Endothelial cell of umbilical vein (primary cell): ENCODE results near the gene AEBP1. TPM values are rescaled to one million over a fixed set of nuclear protein-coding genes. Genes with fewer than 3 reads are reported as not detected.

Experiments used
- Bru-seq: library from RNA; stranded (reverse); fragments of 400-500 nt; gene quantifications from one replicate; lab custom pipeline; 2021; lab: Mats Ljungman, UMichigan
- BruChase-seq, 2 experiments: library from RNA; stranded (reverse); fragments of 400-500 nt; gene quantifications; one replicate each; lab custom pipeline; 2021; lab: Mats Ljungman, UMichigan
- BruUV-seq: library from RNA; stranded (reverse); fragments of 400-500 nt; replicated peaks from 2 replicates; lab custom pipeline; 2021; lab: Mats Ljungman, UMichigan
- CTCF ChIA-PET: fragments of 300-600, 350-600 bp; sonication (Branson Sonifier 250); formaldehyde crosslinking; loops from one replicate; lab custom pipeline; 2021; ENCODE audit warnings: antibody characterized with exemption, inconsistent platforms; lab: Charles Lee
- POLR2A ChIA-PET: fragments of 300-600, 350-600 bp; sonication (Branson Sonifier 250); formaldehyde crosslinking; loops from one replicate; lab custom pipeline; 2021; ENCODE audit warnings: antibody characterized with exemption, inconsistent platforms; lab: Charles Lee
- DNase-seq: peaks from one replicate; pipeline ENCODE4 v3.0.0-alpha.2; 2011; ENCODE audit warnings: low read depth, low spot score
- FAIRE-seq: peaks from 2 replicates; lab custom pipeline; 2011; peaks lifted over from hg19 to GRCh38; lab: Jason Lieb, UNC
- H2AFZ ChIP-seq: 2 replicates; pipeline ENCODE4 v1.6.0; 2012; ENCODE audit warnings: low read depth, low read length, control low read depth, inconsistent platforms
- H3K27ac ChIP-seq: 2 replicates; pipeline ENCODE4 v1.5.1; 2011; ENCODE audit warnings: low read depth, mild to moderate bottlenecking, control low read depth, low read length, moderate library complexity; ENCODE audit not compliant: insufficient read depth
- H3K27me3 ChIP-seq, 2 experiments: 2 replicates each; pipeline versions ENCODE4 v1.6.0 to v1.6.1; 2011; ENCODE audit warnings: low read length in 2 of 2, mixed read lengths in 1 of 2; ENCODE audit not compliant: control insufficient read depth in 2 of 2, insufficient read depth in 2 of 2
- H3K36me3 ChIP-seq, 2 experiments: 2 replicates in 1 of 2; 3 replicates in 1 of 2; pipeline ENCODE4 v1.5.1; 2011; ENCODE audit warnings: low read length in 2 of 2, mild to moderate bottlenecking in 1 of 2, moderate library complexity in 1 of 2; ENCODE audit not compliant: control insufficient read depth in 2 of 2, insufficient read depth in 2 of 2; ENCODE audit errors: extremely low read depth in 1 of 2
- H3K4me1 ChIP-seq: 3 replicates; pipeline ENCODE4 v1.5.1; 2011; ENCODE audit warnings: mild to moderate bottlenecking, low read length; ENCODE audit not compliant: control insufficient read depth, insufficient read depth; ENCODE audit errors: extremely low read depth
- H3K4me2 ChIP-seq: 2 replicates; pipeline ENCODE4 v1.6.1; 2011; ENCODE audit warnings: low read length, control low read depth, mixed read lengths; ENCODE audit not compliant: insufficient read depth
- H3K4me3 ChIP-seq, 3 experiments: fragments of 200-600 bp in 1 of 3; sonication (generic), shearing (Covaris generic) in 1 of 3; replicated peaks in 1 of 3; 2 replicates each; pipeline ENCODE4 v1.5.1; 2011 to 2016; ENCODE audit warnings: control low read depth in 3 of 3, low read length in 3 of 3, mild to moderate bottlenecking in 2 of 3, inconsistent platforms in 1 of 3, low read depth in 1 of 3, moderate library complexity in 1 of 3; ENCODE audit not compliant: insufficient read depth in 1 of 3
- H3K79me2 ChIP-seq: 2 replicates; pipeline ENCODE4 v1.6.0; 2012; ENCODE audit warnings: low read length, inconsistent platforms; ENCODE audit not compliant: control insufficient read depth, insufficient read depth
- H3K9ac ChIP-seq: replicated peaks from 2 replicates; pipeline ENCODE3; 2011; ENCODE audit warnings: low read length, control low read depth; ENCODE audit not compliant: insufficient read depth; ENCODE audit errors: extremely low read depth
- H3K9me1 ChIP-seq: replicated peaks from 3 replicates; pipeline ENCODE4 v1.6.0; 2011; ENCODE audit warnings: mild to moderate bottlenecking, low read length; ENCODE audit not compliant: control insufficient read depth, insufficient read depth; ENCODE audit errors: extremely low read depth
- H3K9me3 ChIP-seq: replicated peaks from 2 replicates; pipeline ENCODE4 v1.5.1; 2012; ENCODE audit warnings: low read length, inconsistent platforms; ENCODE audit not compliant: control insufficient read depth, insufficient read depth
- H4K20me1 ChIP-seq: replicated peaks from 2 replicates; pipeline ENCODE3; 2011; ENCODE audit warnings: mild to moderate bottlenecking, low read length; ENCODE audit not compliant: control insufficient read depth, insufficient read depth; ENCODE audit errors: extremely low read depth
- CTCF ChIP-seq, 2 donors: IDR thresholded peaks; 1 replicate in 1 of 2; 2 replicates in 1 of 2; pipeline ENCODE4 v1.5.1; 2011; ENCODE audit warnings: low read length in 2 of 2, mild to moderate bottlenecking in 2 of 2, moderate library complexity in 2 of 2, control low read depth in 1 of 2, inconsistent platforms in 1 of 2, low read depth in 1 of 2; ENCODE audit not compliant: insufficient read depth in 1 of 2; ENCODE audit errors: extremely low read depth in 1 of 2
- EZH2 ChIP-seq: IDR thresholded peaks from 2 replicates; pipeline ENCODE4 v1.6.1; 2012; ENCODE audit warnings: borderline replicate concordance, low read depth, mild to moderate bottlenecking, moderate library complexity, low read length, inconsistent platforms; ENCODE audit not compliant: severe bottlenecking
- FOS ChIP-seq: IDR thresholded peaks from 2 replicates; pipeline ENCODE4 v1.6.1; 2011; ENCODE audit warnings: mild to moderate bottlenecking, low read length, moderate library complexity, borderline replicate concordance; ENCODE audit not compliant: insufficient read depth
- GATA2 ChIP-seq: IDR thresholded peaks from 2 replicates; pipeline ENCODE4 v1.7.0; 2011; ENCODE audit warnings: low read depth, mild to moderate bottlenecking, moderate library complexity, mixed read lengths, low read length; ENCODE audit not compliant: insufficient read length, insufficient read depth
- JUN ChIP-seq: IDR thresholded peaks from 2 replicates; pipeline ENCODE4 v1.6.1; 2011; ENCODE audit warnings: borderline replicate concordance, low read depth; ENCODE audit not compliant: insufficient read length, insufficient read depth
- MAX ChIP-seq: IDR thresholded peaks from 2 replicates; pipeline ENCODE4 v1.6.1; 2011; ENCODE audit not compliant: insufficient read depth, insufficient read length
- MYC ChIP-seq: IDR thresholded peaks from one replicate; pipeline ENCODE4 v1.6.1; 2011; ENCODE audit warnings: mild to moderate bottlenecking, low read depth, low read length
- POLR2A ChIP-seq: IDR thresholded peaks from 2 replicates; pipeline ENCODE4 v1.6.1; 2012; ENCODE audit warnings: low read depth, mild to moderate bottlenecking, control low read depth, low read length
- POLR2AphosphoS5 ChIP-seq: IDR thresholded peaks from 2 replicates; pipeline ENCODE4 v1.6.1; 2012; ENCODE audit warnings: low read depth, mild to moderate bottlenecking, control low read depth, low read length, moderate library complexity; ENCODE audit not compliant: insufficient read depth
- dilution Hi-C: fragments of 300-500 bp; cut with MboI; formaldehyde crosslinking; loops from one replicate; pipeline ENCODE4 v1.15.0; 2019; ENCODE audit warnings: low sequenced_read_pairs; ENCODE audit not compliant: extremely low pct_ligation_motif_present
- intact Hi-C: fragments of 100-400 bp; cut with micrococcal nuclease; formaldehyde crosslinking; loops from one replicate; pipeline ENCODE4 v1.10.0; 2022
- long read RNA-seq: library from polyadenylated mRNA; stranded (forward); transcript quantifications from one replicate; pipeline ENCODE4 v2.0.0, GENCODE V29; 2021
- polyA minus RNA-seq, 3 experiments: library from RNA; depleted of rRNA, polyadenylated mRNA; stranded (reverse); fragments of >200 nt; gene quantifications; 1 replicate in 1 of 3; 2 replicates in 2 of 3; pipeline ENCODE4 v1.2.3, GENCODE V29; 2011
- polyA plus RNA-seq, 4 experiments: library from polyadenylated mRNA; depleted of rRNA in 3 of 4; stranded (reverse) in 3 of 4; unstranded in 1 of 4; fragments of >200 nt; gene quantifications; 2 replicates each; pipeline versions ENCODE4 v1.2.1 to v1.2.3, GENCODE V29; 2011 to 2012; ENCODE audit warnings: missing spikeins in 1 of 4
- total RNA-seq: library from RNA; stranded (reverse); gene quantifications from 2 replicates; pipeline ENCODE4 v1.2.3, GENCODE V29; 2021

Gene AEBP1
- total RNA-seq (47.7 and 48.0 TPM in 2 replicates), polyA plus RNA-seq (20.6 and 23.2 TPM in 2 replicates), polyA minus RNA-seq (15.0 and 22.1 TPM in 2 replicates), Bru-seq, nascent RNA (percentile 40 among the genes with signal in this experiment), BruChase-seq, experiment 1, labeled RNA remaining after a 6-hour chase (percentile 71 among the genes with signal in this experiment), BruChase-seq, experiment 2, labeled RNA remaining after a 2-hour chase (percentile 62 among the genes with signal in this experiment)
- 20.3 and 22.0 TPM in 2 replicates for polyA plus RNA-seq (2011; cell fraction: cytosol; rRNA removed)
- polyA plus RNA-seq (2011; cell fraction: nucleus; rRNA removed) = 50.0 and 55.5 TPM in 2 replicates
- polyA plus RNA-seq (2012) = 59.1 and 107 TPM in 2 replicates
- not detected for polyA minus RNA-seq (2011; cell fraction: cytosol; rRNA and poly(A)+ RNA removed)
- polyA minus RNA-seq (2011; cell fraction: nucleus; rRNA and poly(A)+ RNA removed) = 9.6 and 14.7 TPM in 2 replicates
- long read RNA-seq, full-length matches to known transcripts = 30 of 56 reads
- long read RNA-seq, partial matches to known transcripts = 22 of 56 reads
- long read RNA-seq, other reads (novel, unspliced or antisense) = 4 of 56 reads

- Histone ChIP-seq H4K20me1 (no peaks in the 10 kb centered on the region), H3K9ac (peak within 1 kb of the TSS; percentile 23), H3K79me2 (peaks cover 5% of the 10 kb centered on the region), H3K9me3 (no peaks in the 10 kb centered on the region), H3K4me1 (peaks cover 3% of the 10 kb centered on the region), H3K9me1 (no peaks in the 10 kb centered on the region), H3K36me3 (no peaks in the 10 kb centered on the region), H2AFZ (peak within 1 kb of the TSS; percentile 60), H3K4me3 (peak within 1 kb of the TSS; percentile 9 to 76 (median 59)), H3K4me2 (peak within 1 kb of the TSS; percentile 9), H3K27ac (no peak within 1 kb of the TSS), H3K27me3 (no peaks in the 10 kb centered on the region)
- intact Hi-C loops (loop anchor here (2.0 kb wide), 2 partner anchors 19 to 21 kb away; partner anchors contain the start of genes POLD2 and POLM), dilution Hi-C loops (no loop called here)
- FAIRE-seq (no peak), DNase-seq (peak; percentile 17)
- ChIA-PET CTCF (interaction anchor here (1.2 to 2.8 kb wide), 5 partner anchors 11 to 32 kb away, joined by 3 to 17 read pairs (median 6); partner anchors contain the start of gene POLD2), POLR2A (no interaction called here)
- BruUV-seq = TSS peak; percentile 34
- TF ChIP-seq EZH2 = no peak
- TF ChIP-seq GATA2 = no peak
- no peak for TF ChIP-seq MAX
- TF ChIP-seq FOS = no peak
- TF ChIP-seq CTCF (IDR thresholded peaks at IDR 0.05; ENCODE audit: extremely low read depth in 1 of 2, insufficient read depth in 1 of 2, low read depth in 1 of 2, low read length in 2 of 2) = no peak
- TF ChIP-seq MYC = no peak
- no peak for TF ChIP-seq JUN
- TF ChIP-seq POLR2A = no peak
- TF ChIP-seq POLR2AphosphoS5 = no peak
Measured at GRCh38 chr7:44103923-44104859, at the start of gene AEBP1. Gene AEBP1, plus strand, starts transcription at chr7:44104345. Its CDS starts 321 bp downstream, at chr7:44104666.
